Fibroblast of lung (primary cell): ENCODE measurements around the gene PGA3.
"Not testable (repeated sequence)": the region's sequence is repeated elsewhere in the genome, so short reads cannot be mapped to it uniquely, and the experiment has no call there.

Experiments used
- EZH2 ChIP-seq: IDR thresholded peaks from 2 replicates; pipeline ENCODE4 v1.5.1; 2012; ENCODE audit warnings: low read length, control low read depth, mild to moderate bottlenecking; ENCODE audit errors: missing control alignments
- TF ChIP-seq, protein P1 (sequence below), 2 donors: IDR thresholded peaks in 1 of 2; conservative IDR thresholded peaks in 1 of 2; 1 replicate in 1 of 2; 2 replicates in 1 of 2; pipeline ENCODE4 v1.5.1; 2011 to 2012; ENCODE audit warnings: low read length in 2 of 2, control low read depth in 1 of 2, inconsistent platforms in 1 of 2, low read depth in 1 of 2, mild to moderate bottlenecking in 1 of 2

DNA sequence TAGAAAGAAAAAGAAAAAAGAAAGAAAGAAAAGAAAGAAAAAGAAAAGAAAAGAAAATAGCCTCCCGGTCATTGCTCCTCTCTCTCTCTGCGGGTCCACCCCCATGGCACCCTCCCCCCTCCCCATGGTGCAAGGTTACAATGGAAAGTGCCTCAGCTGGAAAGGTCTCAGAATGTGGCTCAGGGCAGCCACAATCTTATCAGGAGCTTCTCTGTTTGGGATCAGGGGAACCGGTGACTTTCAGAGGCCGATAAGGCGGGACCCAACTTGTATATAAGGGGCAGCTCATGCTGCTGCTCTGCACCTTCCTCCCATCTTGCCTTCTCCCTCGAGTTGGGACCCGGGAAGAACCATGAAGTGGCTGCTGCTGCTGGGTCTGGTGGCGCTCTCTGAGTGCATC, 37.6 kb downstream of the PGA3 start, which contains the start of gene PGA5:
- TF ChIP-seq, protein P1, sequence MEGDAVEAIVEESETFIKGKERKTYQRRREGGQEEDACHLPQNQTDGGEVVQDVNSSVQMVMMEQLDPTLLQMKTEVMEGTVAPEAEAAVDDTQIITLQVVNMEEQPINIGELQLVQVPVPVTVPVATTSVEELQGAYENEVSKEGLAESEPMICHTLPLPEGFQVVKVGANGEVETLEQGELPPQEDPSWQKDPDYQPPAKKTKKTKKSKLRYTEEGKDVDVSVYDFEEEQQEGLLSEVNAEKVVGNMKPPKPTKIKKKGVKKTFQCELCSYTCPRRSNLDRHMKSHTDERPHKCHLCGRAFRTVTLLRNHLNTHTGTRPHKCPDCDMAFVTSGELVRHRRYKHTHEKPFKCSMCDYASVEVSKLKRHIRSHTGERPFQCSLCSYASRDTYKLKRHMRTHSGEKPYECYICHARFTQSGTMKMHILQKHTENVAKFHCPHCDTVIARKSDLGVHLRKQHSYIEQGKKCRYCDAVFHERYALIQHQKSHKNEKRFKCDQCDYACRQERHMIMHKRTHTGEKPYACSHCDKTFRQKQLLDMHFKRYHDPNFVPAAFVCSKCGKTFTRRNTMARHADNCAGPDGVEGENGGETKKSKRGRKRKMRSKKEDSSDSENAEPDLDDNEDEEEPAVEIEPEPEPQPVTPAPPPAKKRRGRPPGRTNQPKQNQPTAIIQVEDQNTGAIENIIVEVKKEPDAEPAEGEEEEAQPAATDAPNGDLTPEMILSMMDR (conservative IDR thresholded peaks at IDR 0.05 in 1 of 2, IDR thresholded peaks at IDR 0.05 in 1 of 2; ENCODE audit: low read depth in 1 of 2, low read length in 2 of 2): not testable (repeated sequence)
- not testable (repeated sequence) for TF ChIP-seq EZH2
